Measurements from ENCODE around the gene FUCA2.
"Not testable (repeated sequence)": the region's sequence is repeated elsewhere in the genome, so short reads cannot be mapped to it uniquely, and the experiment has no call there.

The FUCA2 gene

GRCh38 chr6:143522039-143522600, 10.6 kb upstream of the FUCA2 start:
- no peak overlapping the region for H3K4me3 ChIP-seq (ENCODE audit: insufficient read length, low read depth)
- H3K4me1 ChIP-seq (ENCODE audit: insufficient read depth, insufficient read length) = no peaks in the 10 kb centered on the region
- no peak overlapping the region for H3K9ac ChIP-seq (ENCODE audit: insufficient read length, low read depth)
- TF ChIP-seq ZNF274 (IDR thresholded peaks at IDR 0.05; ENCODE audit: low read depth, low read length) (no peak), SUZ12 (IDR thresholded peaks at IDR 0.05; ENCODE audit: extremely low read depth, insufficient read depth, insufficient read length) (no peak), YY1 (IDR thresholded peaks at IDR 0.05; ENCODE audit: insufficient read depth, insufficient read length) (no peak)
- DNase-seq (ENCODE audit: low read depth, low spot score) = no peak
- H3K9me3 ChIP-seq (ENCODE audit: insufficient read depth, low read length) = no peaks in the 10 kb centered on the region
- no peaks in the 10 kb centered on the region for H3K36me3 ChIP-seq (ENCODE audit: insufficient read depth, insufficient read length, low read length)
- no peaks in the 10 kb centered on the region for H3K27me3 ChIP-seq (ENCODE audit: insufficient read depth, insufficient read length)

- no peak for DNase-seq (ENCODE audit: low read depth, low spot score)
- H3K9ac ChIP-seq (ENCODE audit: insufficient read length, low read depth) = no peak overlapping the region
- no peak for TF ChIP-seq SUZ12 (IDR thresholded peaks at IDR 0.05; ENCODE audit: extremely low read depth, insufficient read depth, insufficient read length)
- no peak for TF ChIP-seq YY1 (IDR thresholded peaks at IDR 0.05; ENCODE audit: insufficient read depth, insufficient read length)
- no peak for TF ChIP-seq ZNF274 (IDR thresholded peaks at IDR 0.05; ENCODE audit: low read depth, low read length)
- no peak overlapping the region for H3K4me3 ChIP-seq (ENCODE audit: insufficient read length, low read depth)
- H3K4me1 ChIP-seq (ENCODE audit: insufficient read depth, insufficient read length) = no peaks in the 10 kb centered on the region
- H3K9me3 ChIP-seq (ENCODE audit: insufficient read depth, low read length) = no peaks in the 10 kb centered on the region; the same call in 1 of the 2 replicates
- H3K27me3 ChIP-seq (ENCODE audit: insufficient read depth, insufficient read length) = no peaks in the 10 kb centered on the region
- H3K36me3 ChIP-seq (ENCODE audit: insufficient read depth, insufficient read length, low read length) = no peaks in the 10 kb centered on the region
These were observed 5.9 kb upstream of the FUCA2 start for GRCh38 chr6:143517447-143517773.

- Histone ChIP-seq H3K36me3 (ENCODE audit: insufficient read depth, insufficient read length, low read length) (no peaks in the 10 kb centered on the region), H3K9ac (ENCODE audit: insufficient read length, low read depth) (no peak overlapping the region), H3K4me3 (ENCODE audit: insufficient read length, low read depth) (no peak overlapping the region), H3K9me3 (ENCODE audit: insufficient read depth, low read length) (no peaks in the 10 kb centered on the region; the same call in 1 of the 2 replicates), H3K4me1 (ENCODE audit: insufficient read depth, insufficient read length) (no peaks in the 10 kb centered on the region), H3K27me3 (ENCODE audit: insufficient read depth, insufficient read length) (no peaks in the 10 kb centered on the region)
- no peak for DNase-seq (ENCODE audit: low read depth, low spot score)
- TF ChIP-seq SUZ12 (IDR thresholded peaks at IDR 0.05; ENCODE audit: extremely low read depth, insufficient read depth, insufficient read length) (no peak), ZNF274 (IDR thresholded peaks at IDR 0.05; ENCODE audit: low read depth, low read length) (no peak), YY1 (IDR thresholded peaks at IDR 0.05; ENCODE audit: insufficient read depth, insufficient read length) (no peak)
These were observed 5.3 kb upstream of the FUCA2 start for GRCh38 chr6:143516690-143517446.

GRCh38 chr6:143515766-143516355, 4.3 kb upstream of the FUCA2 start:
- Histone ChIP-seq H3K4me3 (ENCODE audit: insufficient read length, low read depth) (no peak overlapping the region), H3K36me3 (ENCODE audit: insufficient read depth, insufficient read length, low read length) (no peaks in the 10 kb centered on the region), H3K9ac (ENCODE audit: insufficient read length, low read depth) (no peak overlapping the region), H3K27me3 (ENCODE audit: insufficient read depth, insufficient read length) (no peaks in the 10 kb centered on the region), H3K4me1 (ENCODE audit: insufficient read depth, insufficient read length) (no peaks in the 10 kb centered on the region), H3K9me3 (ENCODE audit: insufficient read depth, low read length) (no peaks in the 10 kb centered on the region; the same call in 1 of the 2 replicates)
- TF ChIP-seq YY1 (IDR thresholded peaks at IDR 0.05; ENCODE audit: insufficient read depth, insufficient read length) = no peak
- no peak for TF ChIP-seq SUZ12 (IDR thresholded peaks at IDR 0.05; ENCODE audit: extremely low read depth, insufficient read depth, insufficient read length)
- TF ChIP-seq ZNF274 (IDR thresholded peaks at IDR 0.05; ENCODE audit: low read depth, low read length) = no peak
- DNase-seq (ENCODE audit: low read depth, low spot score) = no peak

- Histone ChIP-seq H3K36me3 (ENCODE audit: insufficient read depth, insufficient read length, low read length) (no peaks in the 10 kb centered on the region), H3K4me1 (ENCODE audit: insufficient read depth, insufficient read length) (no peaks in the 10 kb centered on the region), H3K9ac (ENCODE audit: insufficient read length, low read depth) (no peak overlapping the region), H3K27me3 (ENCODE audit: insufficient read depth, insufficient read length) (no peaks in the 10 kb centered on the region), H3K4me3 (ENCODE audit: insufficient read length, low read depth) (no peak overlapping the region), H3K9me3 (ENCODE audit: insufficient read depth, low read length) (no peaks in the 10 kb centered on the region; the same call in 1 of the 2 replicates)
- TF ChIP-seq ZNF274 (IDR thresholded peaks at IDR 0.05; ENCODE audit: low read depth, low read length) (no peak), SUZ12 (IDR thresholded peaks at IDR 0.05; ENCODE audit: extremely low read depth, insufficient read depth, insufficient read length) (no peak), YY1 (IDR thresholded peaks at IDR 0.05; ENCODE audit: insufficient read depth, insufficient read length) (no peak)
- DNase-seq (ENCODE audit: low read depth, low spot score) = no peak
These were observed 3.7 kb upstream of the FUCA2 start for GRCh38 chr6:143515061-143515760.

- TF ChIP-seq ZNF274 (IDR thresholded peaks at IDR 0.05; ENCODE audit: low read depth, low read length) = no peak
These were observed 1.9 kb upstream of the FUCA2 start for GRCh38 chr6:143513410-143513809.

GRCh38 chr6:143510326-143510725, 1.2 kb downstream of the FUCA2 start:
- peaks cover 22% of the 10 kb centered on the region for H3K36me3 ChIP-seq (ENCODE audit: insufficient read depth, insufficient read length, low read length)
- H3K4me1 ChIP-seq (ENCODE audit: insufficient read depth, insufficient read length); DNase-seq (ENCODE audit: low read depth, low spot score); H3K27me3 ChIP-seq (ENCODE audit: insufficient read depth, insufficient read length); H3K4me3 ChIP-seq (ENCODE audit: insufficient read length, low read depth); H3K9me3 ChIP-seq (ENCODE audit: insufficient read depth, low read length); H3K9ac ChIP-seq (ENCODE audit: insufficient read length, low read depth): not testable (repeated sequence)

More at GRCh38 chr6:143513410-143513809, 1.9 kb upstream of the FUCA2 start:
- Histone ChIP-seq H3K27me3 (ENCODE audit: insufficient read depth, insufficient read length) (no peaks in the 10 kb centered on the region), H3K9ac (ENCODE audit: insufficient read length, low read depth) (no peak overlapping the region), H3K9me3 (ENCODE audit: insufficient read depth, low read length) (no peaks in the 10 kb centered on the region; the same call in 1 of the 2 replicates), H3K4me1 (ENCODE audit: insufficient read depth, insufficient read length) (no peaks in the 10 kb centered on the region), H3K36me3 (ENCODE audit: insufficient read depth, insufficient read length, low read length) (no peaks in the 10 kb centered on the region), H3K4me3 (ENCODE audit: insufficient read length, low read depth) (no peak overlapping the region)
- no peak for DNase-seq (ENCODE audit: low read depth, low spot score)

All from NT2/D1 (cell line).